ENCODE results near the gene CTSD. TPM values are rescaled to one million over a fixed set of nuclear protein-coding genes. Genes with fewer than 3 reads are reported as not detected.

The CTSD gene
- total and polyA plus RNA-seq, 2 of the 8 experiments (the other 6 are each of a cell fraction or from before 2014, with no cell fraction given): 169 to 173 TPM

- peaks cover 0 to 6% (median 3%) of the 10 kb centered on the region in 4 experiments; a peak in 5 of 7 replicates for H3K4me1 ChIP-seq (replicated peaks in 1 of 4; ENCODE audit: control insufficient read depth in 3 of 4, insufficient read depth in 4 of 4, low read length in 3 of 4)
- 0 out of 2 replicates have a peak, but pooled peaks cover 2% of the 10 kb centered on the region for H3K79me1 ChIP-seq (ENCODE audit: low read depth, low read length)
- H2BK12ac ChIP-seq (ENCODE audit: low read depth, low read length): no peak overlapping the region
- H3K4ac ChIP-seq (replicated peaks; ENCODE audit: insufficient read length, low read depth, low read length): peak overlapping the region; percentile 23
- H3K9me3 ChIP-seq (ENCODE audit: insufficient read depth in 2 of 2, low read depth in 1 of 2, low read length in 1 of 2): no peaks in the 10 kb centered on the region
- H3K23ac ChIP-seq (ENCODE audit: insufficient read length): no peak overlapping the region
- H3K23me2 ChIP-seq (ENCODE audit: low read depth, low read length): peaks cover 6% of the 10 kb centered on the region; the same call in 1 of the 2 replicates
- H3K4me3 ChIP-seq (ENCODE audit: extremely low read depth in 1 of 4, insufficient read depth in 2 of 4, low read depth in 3 of 4, low read length in 4 of 4): peak overlapping the region; percentile 70 to 98 (median 75)
- H3K18ac ChIP-seq (ENCODE audit: extremely low read depth, low read length): no peak overlapping the region; the same call in 1 of the 2 replicates
- peaks cover 2 to 6% of the 10 kb centered on the region in 2 experiments for H4K20me1 ChIP-seq (replicated peaks in 1 of 2; ENCODE audit: control insufficient read depth in 1 of 2, insufficient read depth in 2 of 2, low read length in 2 of 2)
- no peak overlapping the region for H2BK15ac ChIP-seq (ENCODE audit: low read length)
- no peaks in the 10 kb centered on the region for H3K27me3 ChIP-seq (replicated peaks in 1 of 4; ENCODE audit: control insufficient read depth in 3 of 4, extremely low read depth in 1 of 4, insufficient read depth in 3 of 4, low read length in 3 of 4)
- H2BK5ac ChIP-seq (ENCODE audit: low read depth, low read length): no peak overlapping the region; the same call in 1 of the 2 replicates
- TF ChIP-seq RFX5 (IDR thresholded peaks at IDR 0.05; ENCODE audit: borderline replicate concordance, low read depth, low read length): no peak
- TF ChIP-seq RNF2 (IDR thresholded peaks at IDR 0.05; ENCODE audit: borderline replicate concordance, low read depth, low read length, missing control alignments, poor library complexity, severe bottlenecking): no peak
- TF ChIP-seq, protein P1, sequence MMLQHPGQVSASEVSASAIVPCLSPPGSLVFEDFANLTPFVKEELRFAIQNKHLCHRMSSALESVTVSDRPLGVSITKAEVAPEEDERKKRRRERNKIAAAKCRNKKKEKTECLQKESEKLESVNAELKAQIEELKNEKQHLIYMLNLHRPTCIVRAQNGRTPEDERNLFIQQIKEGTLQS (IDR thresholded peaks at IDR 0.05; ENCODE audit: insufficient read depth, low read depth, low read length): no peak
- TF ChIP-seq CTBP2 (IDR thresholded peaks at IDR 0.05; ENCODE audit: borderline replicate concordance, insufficient read depth, insufficient read length, low read length): no peak
- no peak for TF ChIP-seq EZH2 (IDR thresholded peaks at IDR 0.05; ENCODE audit: low read depth, low read length, severe bottlenecking)
- no peak for TF ChIP-seq HDAC6 (IDR thresholded peaks at IDR 0.05; ENCODE audit: low read depth, low read length)
- no peak overlapping the region for H2AFZ ChIP-seq (ENCODE audit: low read length)
- WGBS, 2 experiments (ENCODE audit: extremely low coverage in 1 of 2, insufficient coverage in 1 of 2, insufficient read length in 1 of 2, insufficient replicate concordance in 2 of 2, low coverage in 1 of 2, low lambda C conversion rate in 2 of 2, missing lambda C conversion rate in 1 of 2): 6% methylated on average over 13 of the region's 32 CpGs; no CpG with 5 or more reads in 1 of the 2 experiments
- no peak overlapping the region for H4K91ac ChIP-seq (replicated peaks; ENCODE audit: insufficient read length, low read length)
- FAIRE-seq (no peak), DNase-seq (ENCODE audit: low read depth in 1 of 2, low spot score in 2 of 2) (no peak)
- H4K5ac ChIP-seq (ENCODE audit: insufficient read length, low read depth, low read length): peak overlapping the region; percentile 63
- H3K36me3 ChIP-seq (ENCODE audit: control insufficient read depth in 2 of 4, insufficient read depth in 4 of 4, low read length in 3 of 4): peaks cover 0 to 13% (median 2%) of the 10 kb centered on the region in 4 experiments; a peak in 5 of 8 replicates
- peaks cover 0 to 12% of the 10 kb centered on the region in 2 experiments; a peak in 2 of 4 replicates for H3K79me2 ChIP-seq (ENCODE audit: control insufficient read depth in 1 of 2, insufficient read depth in 2 of 2, low read length in 2 of 2)
- no peak overlapping the region for H2BK20ac ChIP-seq (ENCODE audit: low read length)
- peak overlapping the region; percentile 63; the same call in 1 of the 2 replicates for H3K27ac ChIP-seq (ENCODE audit: low read depth, low read length)
- H3K9ac ChIP-seq (replicated peaks in 1 of 4; ENCODE audit: extremely low read depth in 1 of 4, low read depth in 3 of 4, low read length in 3 of 4): peak overlapping the region; percentile 22 to 70 (median 61); a peak in 5 of 7 replicates
- H3K4me2 ChIP-seq (ENCODE audit: insufficient read depth in 1 of 2, low read depth in 2 of 2, low read length in 2 of 2): peak overlapping the region; percentile 73 to 86
- ChIA-PET POLR2A (ENCODE audit: partially characterized antibody) (interaction anchor here (1.5 kb wide), 3 partner anchors 9 to 13 kb away, joined by 5 to 6 read pairs (median 6); partner anchors contain the start of gene IFITM10), CTCF (ENCODE audit: partially characterized antibody) (interaction anchor here (1.5 kb wide), 1 partner anchor 69 kb away, joined by 5 read pairs; no protein-coding TSS in a partner anchor)
- H3K56ac ChIP-seq (replicated peaks; ENCODE audit: insufficient read length, low read depth, low read length): no peak overlapping the region
- peak overlapping the region; percentile 93; the same call in 1 of the 2 replicates for H4K8ac ChIP-seq (ENCODE audit: extremely low read depth, insufficient read depth, low read length)
- H2AK5ac ChIP-seq (ENCODE audit: low read depth, low read length): no peak overlapping the region
- no peak overlapping the region for H3K14ac ChIP-seq (ENCODE audit: insufficient read length)
- H2BK120ac ChIP-seq (replicated peaks; ENCODE audit: low read depth, low read length): no peak overlapping the region
These were observed 361 bp downstream of the CTSD start for GRCh38 chr11:1763336-1763795.
